Measurements from ENCODE around the gene JAZF1. TPM values are rescaled to one million over a fixed set of nuclear protein-coding genes. Genes with fewer than 3 reads are reported as not detected.

JAZF1 gene
- total and polyA plus RNA-seq, 2 of the 8 experiments (the other 6 are each of a cell fraction or from before 2014, with no cell fraction given) = 2.6 to 21.8 TPM

- TF ChIP-seq CHD7 (IDR thresholded peaks at IDR 0.05; ENCODE audit: insufficient replicate concordance, low read length) (no peak), SP2 (IDR thresholded peaks at IDR 0.05; ENCODE audit: low read length) (no peak), SIRT6 (IDR thresholded peaks at IDR 0.05; ENCODE audit: low read length) (no peak), TCF12 (IDR thresholded peaks at IDR 0.05; ENCODE audit: low read depth, low read length) (no peak), HDAC2 (IDR thresholded peaks at IDR 0.05; ENCODE audit: borderline replicate concordance in 1 of 2, low read depth in 2 of 2, low read length in 2 of 2) (no peak), ASH2L (IDR thresholded peaks at IDR 0.05; ENCODE audit: low read length) (no peak), POLR2A (IDR thresholded peaks at IDR 0.05; ENCODE audit: control extremely low read depth in 1 of 2, low read depth in 2 of 2, low read length in 2 of 2) (no peak)
These were observed 598 bp downstream of the JAZF1 start (continued) for GRCh38 chr7:28180031-28180363.

Data from H1 (cell line).